HG03025 (cell line): ENCODE results near the gene PALLD.
"Not testable (repeated sequence)": the region's sequence is repeated elsewhere in the genome, so short reads cannot be mapped to it uniquely, and the experiment has no call there.

Experiments
- ATAC-seq: cut with Tn5 transposase; IDR thresholded peaks from one replicate; pipeline ENCODE4 v1.9.1; 2021; ENCODE audit warnings: mild to moderate bottlenecking, moderate library complexity; ENCODE audit not compliant: unreplicated experiment, low FRiP score

The PALLD gene

GRCh38 chr4:168490711-168491110, 6.1 kb upstream of the PALLD start:
- ATAC-seq: no peak

GRCh38 chr4:168491563-168491962, 5.3 kb upstream of the PALLD start:
- no peak for ATAC-seq

DNA sequence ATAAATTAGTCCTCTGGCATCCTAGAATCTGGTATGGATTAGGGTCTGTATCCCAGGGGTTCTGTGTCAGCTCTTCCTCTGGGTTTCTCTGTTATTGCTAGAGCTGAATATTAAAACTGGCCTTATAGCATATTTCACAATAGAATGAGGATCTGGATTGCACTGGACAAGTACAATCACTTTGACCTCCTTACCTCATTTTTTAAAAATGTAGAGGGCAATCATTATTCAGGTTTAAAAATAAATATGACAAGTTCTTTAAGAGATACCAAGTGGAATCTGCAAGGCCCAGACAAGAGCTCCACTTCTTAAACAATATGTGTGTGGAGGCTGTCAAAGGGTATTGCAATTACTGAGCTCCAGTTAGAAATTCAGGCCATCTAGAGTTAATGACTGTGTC, 1.4 kb downstream of the PALLD start:
- ATAC-seq: no peak

DNA sequence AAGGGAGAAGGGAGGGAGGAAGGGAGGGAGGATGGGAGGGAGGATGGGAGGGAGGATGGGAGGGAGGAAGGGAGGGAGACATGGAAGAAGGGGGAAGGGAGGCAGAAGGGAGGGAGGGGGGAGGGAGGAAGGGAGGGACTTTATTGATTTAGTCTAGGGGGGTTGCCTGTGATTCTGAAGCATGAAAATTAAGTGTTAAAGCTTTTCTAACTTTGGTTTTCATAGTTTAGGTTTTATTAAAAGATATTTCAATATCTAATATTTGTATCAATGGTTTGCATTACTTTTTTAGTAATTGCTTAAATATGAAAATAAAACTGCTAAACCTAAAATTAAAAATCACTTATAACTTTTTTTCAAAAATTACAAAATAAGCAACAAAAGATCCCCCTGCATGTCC, 2.4 kb downstream of the PALLD start:
- no peak for ATAC-seq

DNA sequence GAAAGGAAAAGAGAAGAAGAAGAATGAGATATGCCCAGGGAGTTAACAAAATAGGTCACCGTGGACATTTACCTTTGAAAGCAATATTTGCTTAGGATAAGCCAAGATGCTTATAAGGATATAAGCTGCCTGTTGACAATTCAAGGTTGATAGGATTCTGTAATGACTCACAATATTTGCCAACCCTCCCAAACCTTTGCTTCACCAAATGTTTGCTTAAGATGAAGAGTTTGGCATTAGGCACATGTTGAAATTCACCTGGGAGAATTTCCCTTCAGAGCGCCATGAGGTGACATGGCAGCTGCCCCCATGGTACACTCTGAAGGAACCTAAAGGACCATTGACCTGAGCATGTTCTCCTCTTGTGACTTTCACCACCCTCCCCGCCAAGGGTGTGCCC, 4.6 kb downstream of the PALLD start:
- no peak for ATAC-seq

GRCh38 chr4:168502861-168503260, 6.0 kb downstream of the PALLD start:
- no peak for ATAC-seq

- ATAC-seq: no peak
Measured at GRCh38 chr4:168503652-168504362, 7.0 kb downstream of the PALLD start.

DNA sequence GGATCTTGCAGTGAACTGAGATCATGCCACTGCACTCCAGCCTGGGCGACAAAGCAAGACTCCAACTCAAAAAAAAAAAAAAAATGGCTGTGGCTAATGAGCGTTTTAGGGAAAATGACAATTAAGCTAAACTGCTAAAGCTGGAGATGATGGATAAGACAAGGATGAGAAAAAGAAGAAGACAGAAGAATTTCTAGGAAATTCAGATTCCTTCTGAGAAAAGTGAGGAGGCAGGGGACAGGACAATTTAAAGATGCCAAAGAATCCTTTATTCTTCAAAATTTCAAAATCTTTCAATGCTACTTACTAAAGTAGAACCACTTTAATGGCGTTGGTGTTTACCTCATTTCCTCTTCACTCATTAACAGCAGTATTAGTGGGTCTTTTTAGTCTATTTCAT, 7.7 kb downstream of the PALLD start:
- ATAC-seq: no peak

DNA sequence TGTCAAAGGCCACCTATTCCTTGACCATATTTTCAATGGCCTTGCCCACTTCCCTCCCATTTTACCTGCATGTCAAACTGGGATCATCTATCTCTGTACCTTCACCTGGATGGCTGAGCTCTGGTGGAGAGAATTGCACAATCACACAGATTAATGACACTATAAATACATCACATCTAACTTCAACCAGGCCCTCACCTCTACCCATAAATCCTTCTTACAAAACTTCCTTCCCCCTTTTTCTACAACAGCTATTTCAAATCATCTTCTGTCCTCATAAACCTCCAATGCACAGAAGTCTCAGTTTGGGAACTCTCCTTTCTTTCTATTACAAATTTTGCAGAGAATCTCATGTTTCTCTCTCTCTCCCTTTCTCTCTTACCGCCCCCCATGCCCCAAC, 9.2 kb downstream of the PALLD start:
- ATAC-seq: no peak

DNA sequence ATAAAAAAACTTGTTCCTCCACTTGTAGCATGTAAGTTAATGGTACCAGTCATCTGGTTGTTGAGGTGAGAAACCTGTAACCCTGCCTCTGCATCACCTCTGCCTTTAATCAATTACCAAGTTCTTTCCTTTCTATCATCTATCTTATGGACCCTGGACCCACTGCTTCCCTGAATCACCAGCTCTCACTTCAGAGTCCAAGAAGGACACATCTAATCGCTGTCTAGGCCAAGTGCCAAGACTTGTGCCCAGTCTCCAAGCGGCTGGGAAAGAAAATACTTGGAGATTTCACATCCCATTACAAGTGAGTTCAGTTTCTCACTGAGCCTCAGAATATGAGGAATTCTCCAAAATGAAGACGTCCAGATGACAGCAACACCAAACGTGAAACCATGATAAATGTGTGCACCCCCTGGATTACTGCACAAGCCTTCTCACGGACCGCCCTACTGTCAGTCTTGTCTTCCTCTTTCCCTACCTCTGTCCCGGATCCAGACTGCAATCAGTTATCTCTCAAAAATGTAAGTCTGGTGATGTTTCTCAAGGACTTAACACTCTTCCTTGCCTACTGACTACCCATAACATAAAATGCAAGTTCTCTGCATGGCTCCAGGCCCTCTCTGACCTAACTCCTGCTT, 10.4 kb downstream of the PALLD start:
- ATAC-seq: no peak

- ATAC-seq: no peak
Measured at GRCh38 chr4:168508683-168509082, 11.8 kb downstream of the PALLD start.

GRCh38 chr4:168509786-168510185, 12.9 kb downstream of the PALLD start:
- ATAC-seq: no peak

GRCh38 chr4:168511780-168512489, 15.1 kb downstream of the PALLD start:
- ATAC-seq: no peak

- ATAC-seq: not testable (repeated sequence)
Measured at GRCh38 chr4:168513826-168514225, 17.0 kb downstream of the PALLD start.

DNA sequence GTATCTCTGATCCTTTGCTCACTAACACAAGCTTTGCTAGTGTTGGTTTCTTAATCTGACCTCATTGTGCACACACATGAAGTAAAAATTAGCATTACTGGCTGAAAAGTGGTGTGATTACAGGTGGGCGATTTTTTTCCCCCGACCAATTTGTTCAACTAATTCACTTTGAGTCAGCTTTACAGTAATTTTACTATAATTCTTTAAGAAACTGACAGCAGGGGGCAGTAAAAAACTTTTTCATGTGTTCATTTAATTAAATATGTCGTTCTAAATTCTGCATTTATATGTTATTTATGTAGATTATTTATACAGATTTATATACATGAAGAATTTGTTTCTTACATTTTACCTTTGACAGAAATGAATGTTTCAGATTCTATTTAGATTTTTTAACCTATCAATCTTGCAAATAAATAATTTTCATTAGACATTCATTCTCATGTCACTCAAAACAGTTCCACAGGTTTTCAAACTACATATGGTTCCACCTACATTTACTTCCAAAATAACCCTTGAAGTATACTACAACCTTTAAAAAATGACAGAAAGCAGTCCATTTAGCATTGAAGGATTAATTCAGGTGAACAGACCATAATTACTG, 17.5 kb downstream of the PALLD start:
- no peak for ATAC-seq

DNA sequence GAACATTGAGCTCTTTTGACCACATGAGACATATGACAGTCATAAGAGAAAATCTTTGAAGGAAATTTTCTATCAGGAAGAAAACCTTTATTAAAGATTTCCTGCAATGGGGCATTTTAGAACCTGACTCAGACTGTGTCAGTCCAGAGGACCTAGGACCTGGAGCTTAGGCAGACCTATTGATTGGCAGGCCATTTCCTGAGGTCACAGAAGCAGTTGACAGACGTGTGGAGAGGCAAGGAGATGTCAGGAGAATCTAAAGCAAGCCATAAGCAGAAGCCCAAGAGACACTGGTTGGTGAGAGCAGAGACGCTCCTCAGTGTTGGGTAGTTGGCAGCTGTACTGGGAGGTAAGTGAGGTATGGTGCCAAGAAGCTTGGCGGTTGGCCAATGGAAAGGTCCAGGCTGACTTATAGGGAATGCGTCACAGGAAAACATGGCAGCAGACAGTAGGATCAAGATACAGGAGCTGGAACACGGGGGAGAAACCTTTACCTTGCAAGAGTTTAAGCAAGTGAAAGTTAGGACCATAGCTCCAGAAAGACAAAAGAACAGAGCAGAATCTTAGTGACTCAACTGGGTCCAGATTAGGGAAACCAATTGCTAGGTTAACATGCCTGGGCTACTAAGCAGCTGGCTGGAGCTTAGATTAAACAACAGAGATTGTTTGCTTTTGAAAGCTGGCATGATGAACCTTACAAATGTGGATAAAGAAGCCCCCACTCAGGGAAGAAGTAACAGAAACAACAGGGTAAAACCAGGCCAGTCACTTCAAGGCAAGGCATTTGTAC, 18.6 kb downstream of the PALLD start:
- no peak for ATAC-seq

- no peak for ATAC-seq
Measured at GRCh38 chr4:168516841-168517240, 20.0 kb downstream of the PALLD start.

DNA sequence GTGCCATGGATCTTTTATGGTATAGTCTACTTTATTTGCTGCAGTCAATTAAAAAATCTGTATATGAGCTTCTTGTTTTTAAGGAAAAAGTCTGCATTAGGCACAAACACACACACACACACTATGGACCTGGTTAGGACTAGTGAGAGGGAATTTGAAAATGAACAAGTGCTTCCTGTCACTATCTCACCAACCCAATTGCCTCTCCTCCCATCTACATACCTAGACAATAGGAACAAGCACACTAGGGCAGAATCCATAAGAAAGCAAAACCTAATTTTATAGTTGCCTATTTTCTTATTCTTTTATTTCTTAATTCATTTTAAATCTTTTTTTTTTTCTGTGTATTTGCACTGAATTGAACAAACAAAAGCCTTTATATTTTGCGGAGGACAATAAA, 22.7 kb downstream of the PALLD start:
- ATAC-seq: no peak

GRCh38 chr4:168521721-168522120, 24.9 kb downstream of the PALLD start:
- no peak for ATAC-seq

DNA sequence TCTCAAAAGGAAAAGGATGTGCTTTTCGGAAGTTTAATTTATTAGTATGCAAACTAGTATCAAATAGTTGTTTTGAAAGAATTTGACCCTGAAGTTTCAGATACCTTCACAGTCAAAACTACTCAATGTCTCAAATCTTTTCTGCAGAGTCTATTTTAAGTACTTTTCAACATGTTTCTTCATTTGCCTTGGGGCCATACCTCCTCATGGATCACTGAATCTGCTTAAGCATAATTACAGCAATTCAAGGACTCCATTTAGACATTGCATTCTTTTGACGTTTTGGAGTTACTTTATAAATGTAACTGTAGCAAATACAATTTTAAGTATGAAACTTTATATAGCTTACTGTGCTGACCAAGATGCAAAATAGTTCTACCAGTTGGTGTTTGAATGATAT, 25.5 kb downstream of the PALLD start:
- ATAC-seq: no peak
